SH-SY5Y (cell line): ENCODE measurements around the gene CCDC88C.

Source experiments
- GATA2 ChIP-seq: IDR thresholded peaks from 2 replicates; pipeline ENCODE4 v1.6.1; 2011; ENCODE audit warnings: mild to moderate bottlenecking, low read depth, low read length
- GATA3 ChIP-seq: IDR thresholded peaks from 2 replicates; pipeline ENCODE4 v1.6.1; 2011; ENCODE audit warnings: low read depth, mild to moderate bottlenecking, low read length, moderate library complexity

DNA sequence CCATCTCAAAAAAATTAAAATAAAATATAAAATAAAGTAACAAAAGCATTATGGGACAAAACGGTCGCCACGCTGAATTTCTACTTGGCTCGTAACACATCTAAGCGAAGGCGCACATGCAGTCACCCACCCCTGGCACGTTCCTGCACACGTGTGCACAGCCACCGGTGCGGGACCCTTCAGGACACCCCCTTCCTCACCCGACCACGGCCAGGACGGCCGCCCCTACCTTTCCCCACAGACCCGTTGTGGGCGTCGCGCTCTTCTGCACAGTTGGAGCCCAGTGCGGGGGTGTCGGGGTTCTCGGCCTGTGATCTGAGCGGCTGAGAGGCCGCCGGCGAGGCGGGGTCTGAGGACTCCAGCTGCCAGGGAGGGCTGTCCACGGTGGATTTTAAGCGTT is 128.7 kb downstream of the CCDC88C start:
- TF ChIP-seq GATA3 (no peak), GATA2 (no peak)
